ENCODE measurements around the gene MAP2K3.
"Not testable (repeated sequence)": the region's sequence is repeated elsewhere in the genome, so short reads cannot be mapped to it uniquely, and the experiment has no call there.

The MAP2K3 gene

GRCh38 chr17:21298056-21298982 lies 13.8 kb downstream of the MAP2K3 start:
- FAIRE-seq = no peak

GRCh38 chr17:21298983-21299519 lies 14.5 kb downstream of the MAP2K3 start:
- FAIRE-seq = no peak

GRCh38 chr17:21299981-21300600 lies 15.6 kb downstream of the MAP2K3 start:
- no peak for FAIRE-seq

DNA sequence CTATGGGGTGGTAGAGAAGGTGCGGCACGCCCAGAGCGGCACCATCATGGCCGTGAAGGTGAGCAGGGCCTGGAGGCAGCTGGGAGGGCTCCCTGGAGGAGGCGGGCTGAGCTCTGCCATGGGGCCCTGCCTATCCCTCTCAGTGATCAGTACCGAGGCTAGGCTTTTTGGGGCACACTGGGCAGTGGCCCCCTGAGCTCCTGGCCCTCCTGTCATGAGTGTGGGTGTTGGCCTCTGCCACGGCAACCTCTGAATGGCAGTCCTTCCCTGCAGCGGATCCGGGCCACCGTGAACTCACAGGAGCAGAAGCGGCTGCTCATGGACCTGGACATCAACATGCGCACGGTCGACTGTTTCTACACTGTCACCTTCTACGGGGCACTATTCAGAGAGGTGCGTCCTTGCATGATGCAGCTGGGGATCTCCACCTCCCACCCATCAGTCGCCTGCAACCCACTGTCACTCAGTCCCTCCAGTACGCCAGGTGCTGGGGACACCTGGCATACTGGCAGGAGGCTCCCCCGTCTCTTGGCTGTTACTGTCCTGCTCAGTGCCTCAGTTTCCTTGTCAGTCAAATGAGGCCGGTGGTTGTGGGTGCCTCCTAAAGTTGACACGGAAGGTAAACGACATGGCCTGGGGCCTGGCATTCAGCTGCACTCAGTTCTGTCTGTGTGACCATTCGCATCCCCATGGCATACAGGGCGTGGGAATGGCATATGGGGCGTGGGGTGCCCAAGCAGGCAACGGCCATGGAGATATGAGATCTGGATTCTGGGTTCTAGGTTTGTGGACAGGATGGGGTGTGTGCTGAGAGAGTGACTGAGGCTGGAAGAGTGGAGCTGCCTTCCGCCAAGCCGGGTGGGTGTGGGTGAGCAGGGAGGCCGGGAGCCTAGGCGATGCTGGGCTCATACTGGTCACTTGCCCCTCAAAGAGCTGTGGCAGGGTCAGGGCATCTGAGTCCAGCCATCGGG lies 16.4 kb downstream of the MAP2K3 start:
- no peak for FAIRE-seq

DNA sequence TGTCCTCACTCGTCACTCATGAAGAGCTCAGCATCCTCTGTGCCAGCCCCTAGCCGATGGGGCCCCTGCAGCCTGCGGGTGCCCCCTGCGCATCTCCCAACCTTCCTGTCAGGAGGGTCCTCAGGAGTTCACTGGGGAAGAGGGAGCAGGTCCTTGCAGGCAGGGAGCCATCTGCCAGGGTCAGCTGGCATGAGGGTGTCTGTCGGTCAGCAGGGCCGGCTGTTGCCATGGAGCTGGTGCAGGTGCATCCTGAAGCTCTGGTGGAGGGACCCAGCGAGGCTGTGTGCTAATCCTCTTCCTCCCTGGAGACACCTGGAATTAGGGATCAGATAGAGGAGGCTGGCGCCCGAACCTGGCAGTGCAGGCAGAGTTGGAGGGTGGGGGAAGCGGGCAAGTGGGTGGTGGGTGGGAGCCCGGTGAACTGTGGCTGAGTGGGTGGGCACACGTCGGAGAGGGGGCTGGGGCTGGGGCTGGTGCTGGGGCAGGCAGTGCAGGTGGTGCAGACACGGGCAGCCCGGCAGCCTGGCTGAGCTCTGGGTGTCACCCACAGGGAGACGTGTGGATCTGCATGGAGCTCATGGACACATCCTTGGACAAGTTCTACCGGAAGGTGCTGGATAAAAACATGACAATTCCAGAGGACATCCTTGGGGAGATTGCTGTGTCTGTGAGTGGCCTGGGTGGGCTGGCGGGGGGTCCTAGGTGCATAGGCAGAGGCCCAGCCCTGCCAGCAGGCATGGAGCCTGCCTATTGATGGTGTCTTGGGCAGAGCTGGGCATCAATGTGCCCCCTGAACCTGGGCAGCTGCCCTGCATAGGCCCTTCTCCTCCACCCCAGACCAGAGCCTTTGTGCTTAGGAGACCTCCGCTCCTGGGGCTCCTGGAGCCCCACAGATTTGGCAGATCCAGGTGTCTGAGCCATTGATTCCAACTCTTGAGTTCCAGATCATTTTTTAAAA lies 17.4 kb downstream of the MAP2K3 start:
- FAIRE-seq = no peak

- FAIRE-seq = no peak
These were observed 18.4 kb downstream of the MAP2K3 start for GRCh38 chr17:21302711-21303425.

DNA sequence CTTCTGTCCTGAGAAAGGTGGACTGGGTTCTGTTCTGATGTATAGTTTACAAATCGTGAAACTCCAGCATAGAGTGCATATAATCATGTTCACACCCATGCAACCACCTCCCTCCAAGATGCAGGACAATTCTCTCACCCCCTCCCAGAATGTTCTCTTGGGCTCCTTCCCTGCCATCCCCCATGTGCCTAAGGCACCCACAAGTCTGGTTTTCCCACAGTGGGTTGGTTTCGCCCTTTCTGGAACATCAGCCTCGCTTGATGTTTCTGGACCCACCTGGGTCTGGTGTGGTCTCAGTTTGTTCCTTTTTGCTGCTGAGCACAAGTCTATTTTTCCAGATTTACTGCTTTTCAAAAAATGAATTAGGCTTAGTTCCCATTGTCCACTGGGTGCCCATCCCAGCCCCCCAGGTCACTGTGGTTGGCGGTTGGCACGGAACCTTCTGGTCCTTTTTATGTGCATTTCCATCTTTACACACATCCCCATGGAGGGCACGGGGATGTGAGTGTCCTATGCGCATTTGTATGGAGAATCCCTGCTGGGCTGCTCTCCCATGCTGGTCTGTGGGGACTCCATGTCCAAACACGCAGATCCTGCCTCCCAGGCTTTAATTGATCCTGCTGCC lies 19.0 kb downstream of the MAP2K3 start:
- FAIRE-seq = no peak

GRCh38 chr17:21304091-21304490 lies 19.6 kb downstream of the MAP2K3 start:
- no peak for FAIRE-seq

DNA sequence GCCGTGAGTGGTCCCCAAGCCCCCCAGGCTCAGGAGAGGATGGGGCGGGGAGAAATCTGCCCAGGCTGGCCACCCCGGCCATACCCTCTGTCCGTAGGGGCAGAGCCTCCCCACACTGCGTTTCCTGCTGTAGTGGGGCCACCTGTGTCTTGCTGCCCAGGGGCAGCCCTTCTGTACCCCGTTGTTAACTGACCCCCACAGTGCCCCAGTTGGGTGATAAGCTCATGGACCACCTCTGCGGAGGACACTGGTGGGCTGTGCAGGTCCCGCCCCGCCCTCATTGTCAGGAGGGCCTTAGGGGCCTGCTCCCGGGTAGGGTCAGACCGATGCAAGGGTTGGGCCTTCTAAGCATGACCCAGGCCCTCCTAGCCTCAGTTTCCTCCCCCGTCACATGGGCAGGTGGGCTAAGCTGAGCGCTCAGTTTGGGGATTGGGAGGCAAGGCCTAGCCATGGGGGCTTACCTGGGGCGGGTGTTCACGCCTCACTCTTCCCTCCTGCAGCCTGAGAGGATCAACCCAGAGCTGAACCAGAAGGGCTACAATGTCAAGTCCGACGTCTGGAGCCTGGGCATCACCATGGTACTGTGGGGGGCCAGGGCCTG lies 20.1 kb downstream of the MAP2K3 start:
- not testable (repeated sequence) for FAIRE-seq

GRCh38 chr17:21305431-21306180 lies 21.1 kb downstream of the MAP2K3 start:
- not testable (repeated sequence) for FAIRE-seq

DNA sequence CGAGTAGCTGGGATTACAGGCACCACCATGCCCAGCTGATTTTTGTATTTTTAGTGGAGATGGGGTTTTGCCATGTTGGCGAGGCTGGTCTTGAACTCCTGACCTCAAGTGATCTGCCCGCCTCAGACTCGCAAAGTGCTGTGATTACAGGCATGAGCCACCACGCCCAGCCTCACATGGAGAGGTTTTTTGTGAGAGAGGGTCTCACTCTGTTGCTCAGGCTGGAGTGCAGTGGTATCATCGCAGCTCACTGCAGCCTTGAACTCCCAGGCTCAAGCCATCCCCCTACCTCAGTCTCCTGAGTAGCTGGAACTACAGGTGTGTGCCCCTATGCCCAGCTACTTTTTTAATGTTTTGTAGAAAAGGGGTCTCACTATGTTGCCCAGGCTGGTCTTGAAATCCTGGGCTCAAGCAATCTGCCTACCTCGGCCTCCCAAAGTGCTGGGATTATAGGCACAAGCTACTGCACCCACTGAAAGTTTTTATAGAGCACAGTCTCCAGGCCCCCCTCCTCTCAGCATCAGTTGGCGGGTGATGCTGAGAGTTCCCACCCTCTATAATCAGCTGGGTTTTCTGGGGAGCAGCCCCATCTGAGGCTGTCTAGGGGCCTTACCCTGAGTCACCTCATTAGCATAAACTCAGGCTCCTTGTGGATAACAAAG lies 22.2 kb downstream of the MAP2K3 start:
- not testable (repeated sequence) for FAIRE-seq

- not testable (repeated sequence) for FAIRE-seq
These were observed 22.7 kb downstream of the MAP2K3 start for GRCh38 chr17:21307273-21307625.

GRCh38 chr17:21308931-21309381 lies 24.4 kb downstream of the MAP2K3 start:
- FAIRE-seq = not testable (repeated sequence)

- not testable (repeated sequence) for FAIRE-seq
These were observed 25.7 kb downstream of the MAP2K3 start for GRCh38 chr17:21310061-21310765.

DNA sequence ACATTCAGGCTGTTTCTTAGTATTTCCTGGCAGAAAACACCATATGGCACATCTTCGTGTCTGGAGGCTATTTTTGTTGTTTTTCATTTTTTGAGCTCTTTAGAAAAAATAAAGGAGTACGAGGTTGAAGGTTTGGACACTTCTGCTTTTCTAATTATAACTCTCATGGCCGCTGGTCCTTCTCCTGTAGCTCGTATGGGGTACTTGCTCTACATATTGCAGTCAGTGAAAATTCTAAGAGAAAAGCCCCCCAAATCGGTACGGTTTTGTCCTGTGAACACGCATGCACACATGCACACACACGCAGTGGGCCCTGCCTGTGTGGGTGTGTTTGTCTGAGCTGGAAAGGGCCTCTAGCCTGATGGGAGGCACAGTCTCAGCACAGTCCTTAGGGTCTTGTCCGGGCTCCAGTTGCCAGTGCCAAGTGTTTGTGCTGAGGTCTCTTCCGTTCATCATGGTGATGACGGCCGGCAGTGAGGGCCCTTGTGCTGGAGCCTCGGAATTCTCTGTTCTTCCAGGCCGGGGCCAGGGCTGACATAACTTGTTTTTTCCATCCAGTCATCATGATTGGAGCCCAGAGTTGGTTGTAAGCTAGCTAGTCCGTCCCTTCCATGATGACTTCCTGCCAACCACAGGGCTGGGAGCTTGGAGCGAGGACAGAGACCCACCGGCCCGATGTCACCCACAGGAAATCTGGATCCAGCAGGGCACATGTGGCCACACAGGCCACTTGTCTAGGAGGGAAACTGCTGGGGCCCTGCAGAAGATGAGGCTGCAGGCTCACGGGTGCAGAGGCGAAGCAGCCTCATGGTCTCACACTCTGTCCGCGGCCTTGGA lies 26.5 kb downstream of the MAP2K3 start:
- FAIRE-seq = not testable (repeated sequence)

DNA sequence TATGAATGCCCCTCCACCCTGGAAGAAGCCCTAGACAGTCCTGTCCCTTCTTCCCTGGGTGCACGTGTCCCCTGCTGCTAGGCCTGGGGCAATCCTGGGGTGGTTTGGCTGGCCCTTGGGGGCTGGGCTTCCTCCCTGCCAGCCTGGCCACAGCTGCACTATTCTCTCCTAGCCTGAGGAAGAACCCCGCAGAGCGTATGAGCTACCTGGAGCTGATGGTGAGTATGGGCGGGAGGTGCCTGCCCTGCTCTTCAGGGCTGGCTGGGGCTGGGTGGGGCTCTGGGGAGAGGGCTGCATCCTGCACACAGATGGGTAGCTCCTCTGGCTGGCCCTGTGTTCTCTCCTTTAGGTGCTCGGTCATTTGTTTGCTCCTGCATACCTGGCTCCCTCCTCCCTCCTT lies 28.8 kb downstream of the MAP2K3 start:
- no peak for FAIRE-seq

GRCh38 chr17:21313761-21314160 lies 29.2 kb downstream of the MAP2K3 start:
- FAIRE-seq = not testable (repeated sequence)

Measured in G401.6 (cell line).